GM21526 (cell line): Measurements from ENCODE around the gene SLC25A26.

ENCODE experiments used
- ATAC-seq: cut with Tn5 transposase; IDR thresholded peaks from one replicate; pipeline ENCODE4 v1.9.1; 2021; ENCODE audit warnings: moderate library complexity; ENCODE audit not compliant: unreplicated experiment, low FRiP score

Gene SLC25A26

GRCh38 chr3:66312039-66312438, 91.2 kb downstream of the SLC25A26 start:
- ATAC-seq = no peak

- ATAC-seq = no peak
Observed at GRCh38 chr3:66314455-66314854, 93.7 kb downstream of the SLC25A26 start.

GRCh38 chr3:66317750-66318376, 97.1 kb downstream of the SLC25A26 start:
- no peak for ATAC-seq

GRCh38 chr3:66320390-66320789, 99.6 kb downstream of the SLC25A26 start:
- ATAC-seq = no peak

- ATAC-seq = no peak
Observed at GRCh38 chr3:66322436-66322835, 101.6 kb downstream of the SLC25A26 start.

- no peak for ATAC-seq
Observed at GRCh38 chr3:66326340-66326739, 105.5 kb downstream of the SLC25A26 start.

- ATAC-seq = no peak
Observed at GRCh38 chr3:66335671-66336070, 114.9 kb downstream of the SLC25A26 start.

- ATAC-seq = no peak
Observed at GRCh38 chr3:66336333-66336766, 115.5 kb downstream of the SLC25A26 start.

GRCh38 chr3:66338927-66339326, 118.1 kb downstream of the SLC25A26 start:
- no peak for ATAC-seq

GRCh38 chr3:66342717-66343356, 122.0 kb downstream of the SLC25A26 start:
- no peak for ATAC-seq

GRCh38 chr3:66344391-66344811, 123.6 kb downstream of the SLC25A26 start:
- no peak for ATAC-seq

GRCh38 chr3:66344848-66345578, 124.2 kb downstream of the SLC25A26 start:
- ATAC-seq = no peak

GRCh38 chr3:66348704-66349103, 127.9 kb downstream of the SLC25A26 start:
- ATAC-seq = no peak

- ATAC-seq = no peak
Observed at GRCh38 chr3:66350601-66351000, 129.8 kb downstream of the SLC25A26 start.

GRCh38 chr3:66353039-66353438, 132.2 kb downstream of the SLC25A26 start:
- no peak for ATAC-seq

- no peak for ATAC-seq
Observed at GRCh38 chr3:66353530-66353929, 132.7 kb downstream of the SLC25A26 start.

- no peak for ATAC-seq
Observed at GRCh38 chr3:66354001-66354400, 133.2 kb downstream of the SLC25A26 start.

- ATAC-seq = peak; percentile 80
Observed at GRCh38 chr3:66355394-66355793, 134.6 kb downstream of the SLC25A26 start.

GRCh38 chr3:66355997-66356396, 135.2 kb downstream of the SLC25A26 start:
- ATAC-seq = no peak

GRCh38 chr3:66361356-66361755, 140.6 kb downstream of the SLC25A26 start:
- ATAC-seq = no peak

- no peak for ATAC-seq
Observed at GRCh38 chr3:66362541-66362941, 141.7 kb downstream of the SLC25A26 start.

GRCh38 chr3:66363148-66363547, 142.3 kb downstream of the SLC25A26 start:
- ATAC-seq = no peak
